Measurements from ENCODE around the gene CNOT1.
"Not testable (repeated sequence)": the region's sequence is repeated elsewhere in the genome, so short reads cannot be mapped to it uniquely, and the experiment has no call there.

The CNOT1 gene

DNA sequence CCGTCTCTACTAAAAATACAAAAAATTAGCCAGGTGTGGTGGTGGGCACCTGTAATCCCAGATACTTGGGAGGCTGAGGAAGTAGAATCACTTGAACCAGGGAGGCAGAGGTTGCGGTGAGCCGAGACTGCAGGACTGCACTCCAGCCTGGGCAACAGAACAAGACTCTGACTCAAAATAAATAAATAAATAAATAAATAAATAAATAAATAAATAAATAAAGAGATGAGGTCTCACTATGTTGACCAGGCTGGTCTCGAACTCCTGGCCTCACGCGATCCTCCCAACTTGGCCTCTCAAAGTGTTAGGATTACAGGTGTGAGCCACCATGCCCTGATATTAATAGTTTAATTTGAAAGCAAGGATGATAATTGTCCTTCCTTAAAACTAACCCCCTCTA lies 7.4 kb upstream of the CNOT1 start:
- H3K27me3 ChIP-seq (ENCODE audit: insufficient read depth, low read length); H3K9me3 ChIP-seq (ENCODE audit: insufficient read depth, low read depth, low read length); H3K4me1 ChIP-seq (ENCODE audit: insufficient read depth, low read length); H3K27ac ChIP-seq (ENCODE audit: low read depth, low read length); H3K36me3 ChIP-seq (ENCODE audit: insufficient read depth, low read length); H3K9ac ChIP-seq (ENCODE audit: low read depth, low read length); H3K4me3 ChIP-seq (ENCODE audit: low read length): not testable (repeated sequence)
- 96% methylated on average over 4 of the region's 6 CpGs for WGBS

DNA sequence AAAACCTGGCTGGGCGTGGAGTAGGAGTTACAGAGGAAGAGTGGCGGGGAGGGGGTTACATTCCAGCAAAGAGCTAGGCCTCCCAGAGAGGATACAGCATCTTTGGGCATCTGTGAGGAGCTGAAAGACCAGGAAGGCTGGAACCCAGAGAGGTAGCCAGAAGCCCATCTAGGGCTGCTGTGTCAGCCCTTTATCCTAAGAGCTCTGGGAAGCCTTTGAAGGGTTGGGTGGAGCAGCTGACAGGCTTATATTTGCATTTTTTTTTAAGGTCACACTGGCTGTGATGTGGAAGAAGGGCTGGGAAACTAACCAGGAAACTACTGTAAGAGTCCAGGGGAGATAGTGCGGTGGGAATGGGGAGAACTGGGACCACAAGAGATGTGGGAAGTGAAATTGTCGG lies 6.8 kb upstream of the CNOT1 start:
- H3K27ac ChIP-seq (ENCODE audit: low read depth, low read length) = no peak overlapping the region

DNA sequence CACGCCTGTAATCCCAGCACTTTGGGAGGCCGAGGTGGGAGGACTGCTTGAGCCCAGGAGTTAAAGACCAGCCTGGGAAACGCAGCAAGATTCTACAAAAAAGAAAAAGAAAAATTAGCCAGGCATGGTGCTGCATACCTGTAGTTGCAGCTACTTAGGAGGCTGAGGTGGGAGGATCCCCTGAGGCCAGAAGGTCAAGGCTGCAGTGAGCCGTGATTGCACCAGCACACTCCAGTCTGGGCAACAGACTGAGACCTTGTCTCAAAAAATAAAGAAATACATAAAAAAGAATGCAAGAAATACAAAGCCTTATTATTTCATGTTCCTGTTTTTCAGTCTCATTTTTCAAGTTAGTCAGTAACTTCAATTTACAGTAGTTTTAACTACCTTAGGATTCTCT lies 5.9 kb upstream of the CNOT1 start:
- H3K27me3 ChIP-seq (ENCODE audit: insufficient read depth, low read length) = peaks cover 2% of the 10 kb centered on the region; the same call in 1 of the 2 replicates
- H3K4me1 ChIP-seq (ENCODE audit: insufficient read depth, low read length) = no peaks in the 10 kb centered on the region
- no peaks in the 10 kb centered on the region for H3K36me3 ChIP-seq (ENCODE audit: insufficient read depth, low read length)
- H3K27ac ChIP-seq (ENCODE audit: low read depth, low read length) = no peak overlapping the region
- no peak overlapping the region for H3K4me3 ChIP-seq (ENCODE audit: low read length)
- 90% methylated on average over 4 of the region's 4 CpGs for WGBS
- no peaks in the 10 kb centered on the region for H3K9me3 ChIP-seq (ENCODE audit: insufficient read depth, low read depth, low read length)
- no peak overlapping the region for H3K9ac ChIP-seq (ENCODE audit: low read depth, low read length)

More for the DNA sequence above, 6.8 kb upstream of the CNOT1 start:
- Histone ChIP-seq H3K36me3 (ENCODE audit: insufficient read depth, low read length) (no peaks in the 10 kb centered on the region), H3K4me3 (ENCODE audit: low read length) (no peak overlapping the region), H3K9me3 (ENCODE audit: insufficient read depth, low read depth, low read length) (no peaks in the 10 kb centered on the region), H3K27me3 (ENCODE audit: insufficient read depth, low read length) (peaks cover 2% of the 10 kb centered on the region; the same call in 1 of the 2 replicates), H3K9ac (ENCODE audit: low read depth, low read length) (no peak overlapping the region), H3K4me1 (ENCODE audit: insufficient read depth, low read length) (no peaks in the 10 kb centered on the region)
- WGBS = 91% methylated on average over 4 of the region's 4 CpGs

DNA sequence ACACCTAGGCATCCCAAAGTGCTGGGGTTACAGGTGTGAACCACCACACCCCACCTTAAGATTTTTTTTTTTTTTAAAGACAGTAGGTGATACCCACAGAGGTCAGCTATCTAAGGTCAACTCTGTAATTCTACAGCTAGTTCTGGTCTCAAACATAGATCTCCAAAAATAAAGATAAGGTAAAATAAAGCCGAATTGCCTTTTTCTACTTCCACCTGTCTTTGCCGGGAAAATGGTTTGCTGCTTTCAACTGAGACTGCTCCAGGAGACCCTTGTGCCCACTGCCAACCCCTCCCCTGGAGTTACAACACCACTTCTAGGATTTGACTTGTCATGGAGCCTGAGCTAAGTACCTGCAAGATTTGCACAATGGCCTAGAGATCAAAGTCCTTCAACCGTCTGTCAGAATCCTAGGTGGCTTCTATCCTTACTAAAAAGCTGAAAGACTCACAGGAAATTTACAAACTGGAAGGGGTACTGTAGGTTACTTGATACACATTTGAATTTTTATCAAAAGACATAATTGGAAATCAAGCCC lies 4.7 kb upstream of the CNOT1 start:
- Histone ChIP-seq H3K27ac (ENCODE audit: low read depth, low read length) (no peak overlapping the region), H3K9ac (ENCODE audit: low read depth, low read length) (no peak overlapping the region), H3K9me3 (ENCODE audit: insufficient read depth, low read depth, low read length) (no peaks in the 10 kb centered on the region), H3K4me1 (ENCODE audit: insufficient read depth, low read length) (no peaks in the 10 kb centered on the region), H3K27me3 (ENCODE audit: insufficient read depth, low read length) (no peaks in the 10 kb centered on the region), H3K36me3 (ENCODE audit: insufficient read depth, low read length) (no peaks in the 10 kb centered on the region), H3K4me3 (ENCODE audit: low read length) (no peak overlapping the region)
- 77% methylated on average over 3 of the region's 3 CpGs for WGBS

DNA sequence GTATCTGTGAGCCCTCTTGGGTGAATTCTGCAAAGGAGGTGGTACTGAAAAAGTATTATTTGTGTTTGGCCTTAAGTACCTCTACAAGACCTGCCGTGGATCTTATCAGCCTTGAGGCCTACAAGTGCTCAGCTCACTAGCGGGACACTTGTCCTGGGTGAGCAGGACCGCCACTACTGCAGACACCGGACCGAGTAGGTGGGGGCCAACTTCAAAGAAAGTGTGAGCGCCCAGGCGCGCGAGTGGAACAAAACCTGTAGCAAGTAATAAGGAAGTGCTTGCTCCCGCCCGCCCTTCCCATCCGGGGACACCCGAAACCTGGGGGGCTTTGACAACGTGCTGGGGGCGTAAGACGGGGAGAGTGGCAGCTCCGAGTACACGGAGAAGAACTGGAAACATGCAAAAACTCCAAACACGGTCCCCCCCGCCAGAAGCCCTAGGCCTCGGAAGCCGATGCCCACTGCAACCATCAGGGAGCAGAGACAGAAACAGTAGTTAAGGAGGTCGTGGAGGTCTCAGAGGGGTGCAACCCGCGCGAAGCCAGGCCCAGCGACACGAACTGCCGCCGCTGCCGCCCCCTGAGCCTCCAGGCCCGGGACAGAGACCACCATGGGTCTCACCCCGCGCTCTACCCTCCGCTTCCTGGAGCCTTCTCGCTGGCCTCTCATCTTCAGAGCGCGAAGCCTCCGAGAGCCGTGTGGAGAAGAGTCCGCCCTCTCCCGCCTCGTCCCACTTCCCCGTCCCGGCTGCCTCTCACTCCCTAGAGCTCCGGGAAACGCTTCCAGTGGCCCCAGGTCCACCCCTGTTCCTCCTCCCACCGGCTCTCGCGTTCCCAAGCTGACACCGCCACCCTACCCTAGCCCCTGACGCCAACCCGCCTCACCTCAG lies 537 bp downstream of the CNOT1 start:
- Histone ChIP-seq H3K9ac (ENCODE audit: low read depth, low read length) (peak overlapping the region; percentile 99), H3K27me3 (ENCODE audit: insufficient read depth, low read length) (no peaks in the 10 kb centered on the region), H3K4me3 (ENCODE audit: low read length) (peak overlapping the region; percentile 95), H3K4me1 (ENCODE audit: insufficient read depth, low read length) (peaks cover 5% of the 10 kb centered on the region), H3K27ac (ENCODE audit: low read depth, low read length) (peak overlapping the region; percentile 91), H3K9me3 (ENCODE audit: insufficient read depth, low read depth, low read length) (no peaks in the 10 kb centered on the region), H3K36me3 (ENCODE audit: insufficient read depth, low read length) (peaks cover 15% of the 10 kb centered on the region)
- WGBS = under 1% methylated on average over 53 of the region's 53 CpGs

DNA sequence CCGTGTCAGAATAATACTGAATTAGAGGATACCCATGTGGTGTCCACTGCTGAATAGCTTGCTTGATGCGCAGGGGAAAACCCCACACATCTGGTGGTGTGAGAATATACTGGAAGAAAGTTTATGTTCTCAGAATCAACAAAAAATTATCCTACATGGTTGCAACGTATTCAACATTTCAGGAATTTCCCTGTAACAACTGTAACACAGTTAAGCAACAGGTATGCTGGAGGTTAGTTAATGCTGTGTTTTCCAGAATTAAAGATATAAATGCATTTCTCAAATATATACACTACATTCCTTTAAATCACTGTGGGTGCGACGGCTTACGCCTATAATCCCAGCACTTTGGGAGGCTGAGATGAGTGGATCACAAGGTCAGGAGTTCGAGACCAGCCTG lies 5.4 kb downstream of the CNOT1 start:
- no peak overlapping the region for H3K4me3 ChIP-seq (ENCODE audit: low read length)
- no peak overlapping the region for H3K27ac ChIP-seq (ENCODE audit: low read depth, low read length)
- peaks cover 5% of the 10 kb centered on the region for H3K4me1 ChIP-seq (ENCODE audit: insufficient read depth, low read length)
- H3K27me3 ChIP-seq (ENCODE audit: insufficient read depth, low read length) = no peaks in the 10 kb centered on the region
- peaks cover 53% of the 10 kb centered on the region for H3K36me3 ChIP-seq (ENCODE audit: insufficient read depth, low read length)
- 90% methylated on average over 6 of the region's 7 CpGs for WGBS
- H3K9me3 ChIP-seq (ENCODE audit: insufficient read depth, low read depth, low read length) = no peaks in the 10 kb centered on the region
- H3K9ac ChIP-seq (ENCODE audit: low read depth, low read length) = no peak overlapping the region

DNA sequence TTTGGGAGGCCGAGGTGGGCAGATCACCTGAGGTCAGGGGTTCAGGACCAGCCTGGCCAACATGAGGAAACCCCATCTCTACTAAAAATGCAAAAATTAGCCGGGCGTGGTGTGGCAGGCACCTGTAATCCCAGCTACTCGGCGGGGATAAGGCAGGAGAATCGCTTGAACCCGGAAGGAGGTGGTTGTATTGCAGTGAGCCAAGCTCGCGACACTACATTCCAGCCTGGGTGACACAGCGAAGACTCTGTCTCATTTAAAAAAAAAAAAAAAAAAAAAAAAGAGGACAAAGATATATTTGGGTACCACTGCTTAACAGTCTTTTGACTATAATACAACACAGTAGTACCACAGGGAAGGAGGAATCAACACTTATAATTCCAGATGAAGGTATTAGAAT lies 9.2 kb downstream of the CNOT1 start:
- Histone ChIP-seq H3K9me3 (ENCODE audit: insufficient read depth, low read depth, low read length) (no peaks in the 10 kb centered on the region), H3K4me3 (ENCODE audit: low read length) (no peak overlapping the region), H3K27me3 (ENCODE audit: insufficient read depth, low read length) (no peaks in the 10 kb centered on the region), H3K9ac (ENCODE audit: low read depth, low read length) (no peak overlapping the region), H3K4me1 (ENCODE audit: insufficient read depth, low read length) (no peaks in the 10 kb centered on the region), H3K27ac (ENCODE audit: low read depth, low read length) (no peak overlapping the region), H3K36me3 (ENCODE audit: insufficient read depth, low read length) (peaks cover 78% of the 10 kb centered on the region)
- 98% methylated on average over 9 of the region's 10 CpGs for WGBS

DNA sequence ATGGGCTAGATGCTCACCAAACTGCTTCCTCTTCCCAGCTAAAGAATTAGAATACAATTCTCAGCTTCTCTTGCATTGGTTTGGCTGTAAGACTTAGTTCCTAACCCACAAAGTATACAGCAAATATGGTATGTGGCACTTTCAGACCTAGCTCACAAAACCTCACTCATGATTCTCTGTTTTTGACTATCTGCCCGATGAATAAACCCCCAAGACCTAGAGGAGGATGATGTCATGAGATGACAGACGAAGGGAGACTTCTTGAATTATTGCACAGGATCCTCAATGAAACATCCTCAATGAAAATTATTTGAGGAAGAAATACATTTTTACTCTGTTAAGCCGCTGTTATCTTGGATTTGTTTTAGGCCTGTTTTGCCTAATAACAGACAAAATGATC lies 14.3 kb downstream of the CNOT1 start:
- Histone ChIP-seq H3K9me3 (ENCODE audit: insufficient read depth, low read depth, low read length) (no peaks in the 10 kb centered on the region), H3K4me3 (ENCODE audit: low read length) (no peak overlapping the region), H3K27me3 (ENCODE audit: insufficient read depth, low read length) (no peaks in the 10 kb centered on the region), H3K4me1 (ENCODE audit: insufficient read depth, low read length) (no peaks in the 10 kb centered on the region), H3K27ac (ENCODE audit: low read depth, low read length) (no peak overlapping the region), H3K36me3 (ENCODE audit: insufficient read depth, low read length) (peaks cover 48% of the 10 kb centered on the region), H3K9ac (ENCODE audit: low read depth, low read length) (no peak overlapping the region)
- WGBS = no CpG with 5 or more reads among the region's 3 CpGs

DNA sequence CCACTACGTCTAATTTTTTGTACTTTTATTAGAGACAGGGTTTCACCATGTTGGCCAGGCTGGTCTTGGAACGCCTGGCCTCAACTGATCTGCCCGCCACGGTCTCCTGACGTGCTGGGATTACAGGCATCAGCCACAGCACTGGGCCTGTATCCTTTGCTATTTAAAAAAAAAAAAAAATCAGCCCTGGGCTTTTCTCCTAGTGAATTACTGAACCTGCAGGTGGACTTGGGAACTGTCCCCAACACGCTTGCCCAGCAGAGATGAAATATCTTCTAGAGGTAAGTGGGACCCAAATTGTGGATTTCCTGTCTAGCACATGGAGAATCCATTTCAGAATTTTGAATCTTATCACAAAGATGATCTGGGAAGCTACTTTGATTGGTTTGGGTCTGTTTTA lies 14.8 kb downstream of the CNOT1 start:
- Histone ChIP-seq H3K27ac (ENCODE audit: low read depth, low read length) (no peak overlapping the region), H3K36me3 (ENCODE audit: insufficient read depth, low read length) (peaks cover 44% of the 10 kb centered on the region), H3K4me3 (ENCODE audit: low read length) (no peak overlapping the region), H3K4me1 (ENCODE audit: insufficient read depth, low read length) (no peaks in the 10 kb centered on the region), H3K27me3 (ENCODE audit: insufficient read depth, low read length) (no peaks in the 10 kb centered on the region), H3K9me3 (ENCODE audit: insufficient read depth, low read depth, low read length) (no peaks in the 10 kb centered on the region), H3K9ac (ENCODE audit: low read depth, low read length) (no peak overlapping the region)
- 96% methylated on average over 6 of the region's 6 CpGs for WGBS

DNA sequence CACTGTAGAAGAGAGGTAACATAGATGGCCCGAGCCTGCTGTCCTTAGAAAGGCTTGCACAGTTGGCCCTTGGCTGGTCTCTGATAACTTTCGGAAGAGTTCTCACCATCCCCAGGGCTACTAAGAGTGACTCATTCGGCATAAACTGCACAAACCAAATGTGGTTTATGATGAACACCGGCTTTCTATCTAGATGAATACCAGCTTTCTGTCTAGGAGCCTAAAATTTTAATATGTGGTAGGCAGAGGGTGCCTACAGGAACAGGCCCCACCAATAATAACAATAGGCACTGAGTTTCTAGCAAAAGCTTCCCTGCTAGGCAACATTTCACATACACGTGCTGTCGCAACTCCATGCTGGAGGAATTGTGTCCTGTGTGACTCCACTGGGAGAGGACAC lies 15.4 kb downstream of the CNOT1 start:
- Histone ChIP-seq H3K27ac (ENCODE audit: low read depth, low read length) (no peak overlapping the region), H3K36me3 (ENCODE audit: insufficient read depth, low read length) (peaks cover 44% of the 10 kb centered on the region)

DNA sequence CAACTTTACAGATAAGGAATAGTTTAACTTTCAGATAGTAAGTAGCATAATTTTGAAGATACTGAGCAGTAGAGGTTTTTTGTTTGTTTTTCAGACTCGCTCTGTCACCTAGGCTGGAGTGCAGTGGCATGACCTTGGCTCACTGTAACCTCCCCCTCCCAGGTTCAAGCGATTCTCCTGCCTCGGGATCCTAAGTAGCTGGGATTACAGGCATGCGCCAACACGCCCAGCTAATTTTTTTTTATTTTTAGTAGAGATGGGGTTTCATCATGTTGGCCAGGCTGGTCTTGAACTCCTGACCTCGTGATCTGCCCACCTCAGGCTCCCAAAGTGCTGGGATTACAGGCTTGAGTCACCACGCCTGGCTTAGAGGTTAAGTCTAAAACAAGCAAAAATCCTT lies 16.7 kb downstream of the CNOT1 start:
- WGBS = 98% methylated on average over 7 of the region's 7 CpGs
- not testable (repeated sequence) for H3K4me1 ChIP-seq (ENCODE audit: insufficient read depth, low read length); H3K27ac ChIP-seq (ENCODE audit: low read depth, low read length); H3K9me3 ChIP-seq (ENCODE audit: insufficient read depth, low read depth, low read length); H3K27me3 ChIP-seq (ENCODE audit: insufficient read depth, low read length); H3K4me3 ChIP-seq (ENCODE audit: low read length); H3K9ac ChIP-seq (ENCODE audit: low read depth, low read length)
- H3K36me3 ChIP-seq (ENCODE audit: insufficient read depth, low read length) = peaks cover 38% of the 10 kb centered on the region

More for the DNA sequence above, 15.4 kb downstream of the CNOT1 start:
- Histone ChIP-seq H3K27me3 (ENCODE audit: insufficient read depth, low read length) (no peaks in the 10 kb centered on the region), H3K4me3 (ENCODE audit: low read length) (no peak overlapping the region), H3K9me3 (ENCODE audit: insufficient read depth, low read depth, low read length) (no peaks in the 10 kb centered on the region), H3K9ac (ENCODE audit: low read depth, low read length) (no peak overlapping the region), H3K4me1 (ENCODE audit: insufficient read depth, low read length) (no peaks in the 10 kb centered on the region)
- 80% methylated on average over 6 of the region's 6 CpGs for WGBS
